NCI-H2107 (cell line): ENCODE measurements around the gene LRPAP1.
"Not testable (repeated sequence)": the region's sequence is repeated elsewhere in the genome, so short reads cannot be mapped to it uniquely, and the experiment has no call there.

Experiments used
- DNase-seq: peaks from one replicate; lab custom pipeline; 2025; lab: John Stamatoyannopoulos, UW

LRPAP1 gene

GRCh38 chr4:3560465-3560864, 28.2 kb upstream of the LRPAP1 start:
- not testable (repeated sequence) for DNase-seq

GRCh38 chr4:3559381-3560290, 27.4 kb upstream of the LRPAP1 start:
- not testable (repeated sequence) for DNase-seq

- not testable (repeated sequence) for DNase-seq
Measured at GRCh38 chr4:3558514-3558836, 26.3 kb upstream of the LRPAP1 start.

GRCh38 chr4:3557676-3558513, 25.7 kb upstream of the LRPAP1 start:
- DNase-seq = not testable (repeated sequence)

GRCh38 chr4:3557088-3557492, 24.9 kb upstream of the LRPAP1 start:
- not testable (repeated sequence) for DNase-seq

- not testable (repeated sequence) for DNase-seq
Measured at GRCh38 chr4:3556244-3556867, 24.1 kb upstream of the LRPAP1 start.

- not testable (repeated sequence) for DNase-seq
Measured at GRCh38 chr4:3555459-3556070, 23.3 kb upstream of the LRPAP1 start.

- DNase-seq = not testable (repeated sequence)
Measured at GRCh38 chr4:3551366-3551765, 19.1 kb upstream of the LRPAP1 start.

- not testable (repeated sequence) for DNase-seq
Measured at GRCh38 chr4:3550792-3551325, 18.6 kb upstream of the LRPAP1 start.

GRCh38 chr4:3550041-3550440, 17.8 kb upstream of the LRPAP1 start:
- DNase-seq = not testable (repeated sequence)

GRCh38 chr4:3549694-3550001, 17.4 kb upstream of the LRPAP1 start:
- DNase-seq = not testable (repeated sequence)

- not testable (repeated sequence) for DNase-seq
Measured at GRCh38 chr4:3548991-3549693, 16.9 kb upstream of the LRPAP1 start.

- not testable (repeated sequence) for DNase-seq
Measured at GRCh38 chr4:3546721-3547120, 14.5 kb upstream of the LRPAP1 start.

GRCh38 chr4:3545351-3545750, 13.1 kb upstream of the LRPAP1 start:
- DNase-seq = not testable (repeated sequence)

- DNase-seq = not testable (repeated sequence)
Measured at GRCh38 chr4:3544259-3545025, 12.2 kb upstream of the LRPAP1 start.

GRCh38 chr4:3543415-3543814, 11.2 kb upstream of the LRPAP1 start:
- not testable (repeated sequence) for DNase-seq

GRCh38 chr4:3538906-3539305, 6.7 kb upstream of the LRPAP1 start:
- DNase-seq = not testable (repeated sequence)

GRCh38 chr4:3535812-3536211, 3.6 kb upstream of the LRPAP1 start:
- DNase-seq = not testable (repeated sequence)

- no peak for DNase-seq
Measured at GRCh38 chr4:3533423-3533820, 1.2 kb upstream of the LRPAP1 start.

- no peak for DNase-seq
Measured at GRCh38 chr4:3532751-3533422, 665 bp upstream of the LRPAP1 start.
